GM03348 (cell line): ENCODE results near the gene RPL18.
A peak's percentile ranks its signal among the peaks of the same experiment; 100 is the strongest.

ENCODE experiments used
- DNase-seq: peaks from one replicate; pipeline ENCODE4 v3.0.0; 2012; ENCODE audit warnings: low spot score

Gene RPL18

GRCh38 chr19:48614436-48615230 is 4.3 kb downstream of the RPL18 start, which contains the start of gene FAM83E:
Gene FAM83E, minus strand, starts transcription at chr19:48615076. Its CDS starts 1,704 bp downstream, at chr19:48613372.
- no peak for DNase-seq

GRCh38 chr19:48613852-48614435 is 5.0 kb downstream of the RPL18 start:
- no peak for DNase-seq

GRCh38 chr19:48613024-48613851 is 5.7 kb downstream of the RPL18 start:
- DNase-seq = no peak

GRCh38 chr19:48611872-48612271 is 7.1 kb downstream of the RPL18 start:
- DNase-seq = no peak

GRCh38 chr19:48609571-48610108 is 9.3 kb downstream of the RPL18 start:
- DNase-seq = no peak

GRCh38 chr19:48608798-48609263 is 10.1 kb downstream of the RPL18 start:
- peak; percentile 74 for DNase-seq

GRCh38 chr19:48607359-48607755 is 11.6 kb downstream of the RPL18 start:
- DNase-seq = no peak

- DNase-seq = no peak
Measured at GRCh38 chr19:48606463-48607358, 12.3 kb downstream of the RPL18 start, which contains the start of gene SPACA4. Gene SPACA4, plus strand, starts transcription at chr19:48606742. Its CDS starts 237 bp downstream, at chr19:48606979.

- DNase-seq = no peak
Measured at GRCh38 chr19:48603850-48604249, 15.1 kb downstream of the RPL18 start.

GRCh38 chr19:48603449-48603848 is 15.5 kb downstream of the RPL18 start:
- DNase-seq = no peak

GRCh38 chr19:48603001-48603400 is 16.0 kb downstream of the RPL18 start:
- no peak for DNase-seq

GRCh38 chr19:48600679-48601417 is 18.1 kb downstream of the RPL18 start:
- DNase-seq = no peak

GRCh38 chr19:48598996-48599700 is 19.8 kb downstream of the RPL18 start:
- DNase-seq = no peak

- DNase-seq = no peak
Measured at GRCh38 chr19:48596679-48597465, 22.1 kb downstream of the RPL18 start.

GRCh38 chr19:48596237-48596636 is 22.7 kb downstream of the RPL18 start:
- no peak for DNase-seq

GRCh38 chr19:48595833-48596232 is 23.1 kb downstream of the RPL18 start:
- DNase-seq = no peak

GRCh38 chr19:48595171-48595570 is 23.8 kb downstream of the RPL18 start:
- DNase-seq = no peak

GRCh38 chr19:48591021-48591420 is 28.0 kb downstream of the RPL18 start:
- no peak for DNase-seq
